Pancreas (tissue), 10 donors: ENCODE data around the gene NEU2. TPM values are rescaled to one million over a fixed set of nuclear protein-coding genes. Genes with fewer than 3 reads are reported as not detected.

Experiments
- ATAC-seq, 4 donors: fragments of 200-7000 bp; cut with Tn5 transposase; one replicate each; pipeline versions ENCODE4 v1.8.0 to v1.9.1; 2020; ENCODE audit warnings: mild to moderate bottlenecking in 4 of 4, moderate library complexity in 4 of 4
- DNase-seq, 6 donors: peaks; one replicate each; pipeline ENCODE4 v3.0.0-alpha.2; 2020
- FAIRE-seq: peaks from 2 replicates; lab custom pipeline; 2012; peaks lifted over from hg19 to GRCh38; lab: Jason Lieb, UNC
- H3K27ac ChIP-seq, 4 donors: fragments of 200-600 bp; sonication (generic); 1 replicate in 3 of 4; 2 replicates in 1 of 4; pipeline versions ENCODE4 v1.5.0 to v1.8.0; 2020
- H3K27me3 ChIP-seq, 4 donors: fragments of 200-600 bp; one replicate each; pipeline ENCODE4 v1.8.0; 2021
- H3K36me3 ChIP-seq, 3 donors: fragments of 200-600 bp; sonication (generic) in 1 of 3; one replicate each; pipeline versions ENCODE4 v1.5.0 to v1.8.0; 2020 to 2021
- H3K4me1 ChIP-seq, 3 donors: fragments of 200-600 bp; one replicate each; pipeline ENCODE4 v1.8.0; 2021
- H3K4me3 ChIP-seq, 4 donors: fragments of 200-600 bp; sonication (generic) in 2 of 4; one replicate each; pipeline versions ENCODE4 v1.5.0 to v1.8.0; 2020 to 2021
- H3K9me3 ChIP-seq, 4 donors: fragments of 200-600 bp; one replicate each; pipeline ENCODE4 v1.8.0; 2021
- WGBS, 2 donors: extraction: QIAGEN DNeasy Blood & Tissue Kit; methylation state at CpG; one replicate each; pipeline ENCODE4 v1.1.7; 2013; 5-methylcytosine and 5-hydroxymethylcytosine counted together
- intact Hi-C, 3 donors: fragments of 100-400 bp; cut with DNase I; formaldehyde crosslinking; loops; one replicate each; pipeline versions ENCODE4 v1.11.1 to v1.14.2; 2022
- polyA plus RNA-seq, 2 donors: library from polyadenylated mRNA; stranded (reverse); fragments of 200-250 nt; gene quantifications; one replicate each; pipeline ENCODE4 v1.2.3, GENCODE V29; 2013
- total RNA-seq, 6 donors: library from RNA; stranded (reverse); fragmentation: NEBNext Ultra II Directional in 4 of 6; extraction: Animal tissue kit (Norgen Biotek cat#: 25700) in 4 of 6; gene quantifications; one replicate each; pipeline versions ENCODE4 v1.2.1 to v1.2.4, GENCODE V29; 2021 to 2023
- TF ChIP-seq, protein P1 (sequence below), 4 donors: fragments of 200-600 bp; sonication (generic) in 3 of 4; IDR thresholded peaks; one replicate each; pipeline versions ENCODE4 v1.5.0 to v1.8.0; 2021; ENCODE audit warnings: antibody characterized with exemption in 4 of 4
- donor health status: healthy with polysubstance abuse.
- donor health status: DM: no; HTN: no; CAD: no; lungs with moderate emphysema.
- donor health status: DM: no; HTN: no; CAD: no.
- donor health status: control.
- donor health status: control.
- donor health status: Bipolar disorder and iron deficiency.
- donor health status: DM: yes; HTN: yes; CAD: no.
- donor health status: DM: no; HTN: no; CAD: no.
- donor health status: DM: no; HTN: no; CAD: no.
- donor health status: DM: yes; HTN: yes; CAD: no.

Gene NEU2
- total and polyA plus RNA-seq, 8 donors: not detected

DNA sequence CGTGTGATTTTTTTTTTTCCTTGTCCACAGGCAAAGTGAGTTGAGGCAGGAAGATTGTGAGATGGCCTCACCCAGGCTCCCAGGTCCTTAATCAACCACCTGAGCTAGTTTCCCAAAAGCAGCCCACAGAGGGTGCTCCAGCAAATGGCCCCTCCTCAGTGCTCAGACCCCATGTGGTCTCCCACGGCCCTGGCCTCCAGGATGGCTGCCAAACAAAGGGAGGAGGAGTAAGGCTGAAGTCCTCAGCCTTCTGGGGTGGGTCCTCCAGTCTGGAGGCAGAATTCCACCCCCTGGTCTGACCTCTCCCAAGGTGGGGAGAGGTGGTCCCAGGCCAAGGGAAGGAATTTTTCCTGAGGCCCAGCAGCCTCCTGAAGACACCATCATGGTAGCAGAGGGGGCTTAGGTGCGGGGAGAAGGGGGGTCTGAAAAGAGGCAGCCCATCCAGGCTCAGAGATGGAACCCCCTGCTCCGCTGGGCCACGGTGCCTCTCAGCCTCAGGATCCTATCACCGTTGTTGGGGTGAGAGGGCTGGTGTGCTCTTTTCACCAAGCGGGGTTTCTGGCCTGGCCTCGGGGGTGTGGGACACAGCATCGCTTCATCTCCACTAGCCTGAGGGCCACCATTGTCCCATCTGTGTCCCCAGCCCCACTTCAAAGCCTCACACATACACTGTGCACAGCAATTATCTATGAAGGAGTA is 21.8 kb upstream of the NEU2 start:
- ATAC-seq (no peak), DNase-seq (peak in 1 of 6 donors; percentile 7), FAIRE-seq (no peak)
- Histone ChIP-seq H3K27me3 (no peaks in the 10 kb centered on the region), H3K36me3 (no peaks in the 10 kb centered on the region), H3K9me3 (no peaks in the 10 kb centered on the region), H3K4me3 (no peak overlapping the region), H3K4me1 (peaks cover 4 to 20% (median 7%) of the 10 kb centered on the region in 3 donors), H3K27ac (no peak overlapping the region)
- TF ChIP-seq, protein P1, sequence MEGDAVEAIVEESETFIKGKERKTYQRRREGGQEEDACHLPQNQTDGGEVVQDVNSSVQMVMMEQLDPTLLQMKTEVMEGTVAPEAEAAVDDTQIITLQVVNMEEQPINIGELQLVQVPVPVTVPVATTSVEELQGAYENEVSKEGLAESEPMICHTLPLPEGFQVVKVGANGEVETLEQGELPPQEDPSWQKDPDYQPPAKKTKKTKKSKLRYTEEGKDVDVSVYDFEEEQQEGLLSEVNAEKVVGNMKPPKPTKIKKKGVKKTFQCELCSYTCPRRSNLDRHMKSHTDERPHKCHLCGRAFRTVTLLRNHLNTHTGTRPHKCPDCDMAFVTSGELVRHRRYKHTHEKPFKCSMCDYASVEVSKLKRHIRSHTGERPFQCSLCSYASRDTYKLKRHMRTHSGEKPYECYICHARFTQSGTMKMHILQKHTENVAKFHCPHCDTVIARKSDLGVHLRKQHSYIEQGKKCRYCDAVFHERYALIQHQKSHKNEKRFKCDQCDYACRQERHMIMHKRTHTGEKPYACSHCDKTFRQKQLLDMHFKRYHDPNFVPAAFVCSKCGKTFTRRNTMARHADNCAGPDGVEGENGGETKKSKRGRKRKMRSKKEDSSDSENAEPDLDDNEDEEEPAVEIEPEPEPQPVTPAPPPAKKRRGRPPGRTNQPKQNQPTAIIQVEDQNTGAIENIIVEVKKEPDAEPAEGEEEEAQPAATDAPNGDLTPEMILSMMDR (IDR thresholded peaks at IDR 0.05): no peak
- 88 to 94% methylated on average over 9 of the region's 9 CpGs for WGBS, 2 donors
- intact Hi-C loops: no loop called here

DNA sequence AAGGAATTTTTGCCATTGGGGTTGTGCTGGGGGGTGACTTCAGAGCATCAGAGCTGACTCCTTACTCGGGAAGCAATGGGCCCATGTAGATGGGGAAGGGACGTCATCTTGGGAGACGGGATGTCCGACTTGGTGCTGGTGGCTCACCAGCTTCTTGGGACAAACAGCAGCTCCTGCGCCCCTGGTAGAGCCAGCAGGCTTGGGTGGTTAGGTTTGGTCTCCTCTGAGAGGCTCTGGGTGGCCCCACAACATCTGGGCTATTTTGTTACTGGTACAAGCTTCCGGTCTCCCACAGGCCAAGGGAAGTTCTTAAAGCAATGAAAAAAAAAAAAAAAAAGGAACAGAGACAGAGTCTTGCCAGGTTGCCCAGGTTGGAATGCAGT is 21.2 kb upstream of the NEU2 start:
- FAIRE-seq (no peak), ATAC-seq (no peak), DNase-seq (peak in 1 of 6 donors; percentile 4)
- no peak overlapping the region for H3K27ac ChIP-seq
- no peaks in the 10 kb centered on the region for H3K27me3 ChIP-seq
- H3K4me3 ChIP-seq: no peak overlapping the region
- TF ChIP-seq, protein P1 (IDR thresholded peaks at IDR 0.05): no peak
- intact Hi-C loops: no loop called here
- H3K9me3 ChIP-seq: no peaks in the 10 kb centered on the region
- WGBS, 2 donors: 92 to 95% methylated on average over 6 of the region's 6 CpGs
- H3K4me1 ChIP-seq: peaks cover 4 to 20% (median 7%) of the 10 kb centered on the region in 3 donors
- no peaks in the 10 kb centered on the region for H3K36me3 ChIP-seq

DNA sequence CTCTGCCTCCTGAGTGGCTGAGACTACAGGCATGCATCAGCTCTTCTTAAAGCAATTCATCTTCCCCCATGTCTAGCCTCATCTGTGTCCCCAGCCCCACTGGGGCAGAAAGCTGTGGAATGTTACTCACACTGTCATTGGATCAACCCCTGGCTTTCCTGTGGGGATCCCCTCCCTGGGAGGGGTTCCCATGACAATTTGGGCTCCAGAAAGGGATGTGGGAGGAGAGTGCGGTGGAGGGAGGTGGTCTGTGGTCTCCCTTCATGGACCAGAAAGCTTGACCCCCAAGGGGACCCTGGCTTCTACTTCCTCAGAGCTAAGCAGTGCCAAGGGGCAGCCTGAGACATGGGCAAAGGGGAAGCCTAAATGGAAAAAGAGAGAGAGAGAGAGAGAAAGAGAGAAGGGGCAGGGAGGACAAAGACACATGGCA is 20.8 kb upstream of the NEU2 start:
- intact Hi-C loops: no loop called here
- FAIRE-seq (no peak), DNase-seq (peak in 1 of 6 donors; percentile 11), ATAC-seq (no peak)
- WGBS, 2 donors: 96% methylated on average over 1 of the region's 1 CpG
- TF ChIP-seq, protein P1 (IDR thresholded peaks at IDR 0.05): no peak
- Histone ChIP-seq H3K4me1 (peaks cover 4 to 20% (median 7%) of the 10 kb centered on the region in 3 donors), H3K27ac (peak overlapping the region in 2 of 4 donors; percentile 85 to 88), H3K9me3 (no peaks in the 10 kb centered on the region), H3K36me3 (no peaks in the 10 kb centered on the region), H3K27me3 (no peaks in the 10 kb centered on the region), H3K4me3 (peak overlapping the region in 1 of 4 donors; percentile 35)

DNA sequence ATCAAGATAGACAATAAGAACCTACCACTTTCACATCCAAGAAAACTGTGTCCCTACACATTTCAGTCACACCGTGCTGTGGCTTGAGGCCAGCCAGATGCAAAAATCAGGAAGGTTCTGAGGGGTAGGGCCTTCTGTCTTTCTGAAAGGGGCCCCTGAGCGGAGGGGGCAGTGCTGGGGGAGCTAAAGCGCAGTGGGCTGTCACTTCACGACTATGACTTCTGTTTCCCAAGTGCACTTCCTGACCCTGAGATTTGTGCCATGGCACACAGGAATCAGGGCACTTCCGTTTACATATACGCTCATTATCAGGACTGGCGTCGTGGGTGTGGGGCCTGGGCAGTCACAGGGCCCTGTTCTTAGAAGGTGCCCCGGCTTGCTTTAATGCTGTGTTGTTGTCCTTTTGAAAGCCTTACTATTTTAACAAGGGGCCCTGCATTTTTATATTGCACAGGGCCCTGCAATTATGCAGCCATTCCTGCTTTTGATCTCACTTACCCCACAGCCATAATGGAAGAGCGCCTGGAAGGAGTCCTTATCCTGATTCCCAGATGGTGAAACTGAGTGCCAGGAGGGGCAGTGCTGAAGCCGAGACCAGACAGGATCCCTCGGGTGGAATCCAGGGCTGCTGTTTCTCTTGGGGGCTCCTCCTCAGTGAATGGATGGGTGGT is 20.0 kb upstream of the NEU2 start:
- peaks cover 4 to 20% (median 7%) of the 10 kb centered on the region in 3 donors for H3K4me1 ChIP-seq
- ATAC-seq (peak; percentile 73 to 83 (median 79)), FAIRE-seq (no peak), DNase-seq (peak in 4 of 6 donors; percentile 35 to 50 (median 43))
- 24% methylated on average over 12 of the region's 12 CpGs for WGBS, 2 donors
- peak overlapping the region; percentile 29 to 88 (median 76) for H3K27ac ChIP-seq
- TF ChIP-seq, protein P1 (IDR thresholded peaks at IDR 0.05): no peak
- no peaks in the 10 kb centered on the region for H3K9me3 ChIP-seq
- no peaks in the 10 kb centered on the region for H3K27me3 ChIP-seq
- intact Hi-C loops: no loop called here
- H3K36me3 ChIP-seq: no peaks in the 10 kb centered on the region
- peak overlapping the region in 3 of 4 donors; percentile 2 to 35 (median 32) for H3K4me3 ChIP-seq
